GM18519 (cell line): ENCODE data around the gene APEX2.
"Not testable (repeated sequence)": the region's sequence is repeated elsewhere in the genome, so short reads cannot be mapped to it uniquely, and the experiment has no call there.

Experiments used
- ATAC-seq: cut with Tn5 transposase; IDR thresholded peaks from one replicate; pipeline ENCODE4 v1.9.1; 2021; ENCODE audit warnings: mild to moderate bottlenecking, moderate library complexity; ENCODE audit not compliant: unreplicated experiment, low FRiP score

The APEX2 gene

GRCh38 chrX:55008571-55009358 is 8.6 kb downstream of the APEX2 start:
- ATAC-seq, result no peak

- ATAC-seq, result no peak
Measured at GRCh38 chrX:55011294-55011693, 11.1 kb downstream of the APEX2 start.

- ATAC-seq, result no peak
Measured at GRCh38 chrX:55014897-55015299, 14.7 kb downstream of the APEX2 start.

DNA sequence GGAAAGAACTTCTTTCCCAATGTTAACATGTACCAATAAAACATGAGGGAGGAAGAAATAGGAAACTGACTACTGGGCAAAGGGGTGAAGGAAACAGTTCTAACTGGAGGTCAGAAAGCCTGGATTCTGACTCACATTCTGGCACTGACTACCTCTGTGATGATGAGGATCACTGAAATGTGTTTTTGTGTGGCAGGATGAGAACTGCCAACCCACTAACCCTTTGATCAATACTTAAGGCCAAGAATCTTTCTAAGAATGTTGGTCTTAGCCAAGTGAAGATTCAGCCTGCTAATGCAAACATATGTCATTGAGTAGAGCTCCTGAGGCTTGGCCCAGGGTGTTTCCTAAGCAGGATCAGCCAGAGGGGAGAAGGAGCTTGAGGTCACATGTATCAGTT is 26.0 kb downstream of the APEX2 start:
- ATAC-seq, result no peak

- no peak for ATAC-seq
Measured at GRCh38 chrX:55026840-55027239, 26.7 kb downstream of the APEX2 start.

GRCh38 chrX:55028040-55028439 is 27.9 kb downstream of the APEX2 start:
- ATAC-seq, result no peak

DNA sequence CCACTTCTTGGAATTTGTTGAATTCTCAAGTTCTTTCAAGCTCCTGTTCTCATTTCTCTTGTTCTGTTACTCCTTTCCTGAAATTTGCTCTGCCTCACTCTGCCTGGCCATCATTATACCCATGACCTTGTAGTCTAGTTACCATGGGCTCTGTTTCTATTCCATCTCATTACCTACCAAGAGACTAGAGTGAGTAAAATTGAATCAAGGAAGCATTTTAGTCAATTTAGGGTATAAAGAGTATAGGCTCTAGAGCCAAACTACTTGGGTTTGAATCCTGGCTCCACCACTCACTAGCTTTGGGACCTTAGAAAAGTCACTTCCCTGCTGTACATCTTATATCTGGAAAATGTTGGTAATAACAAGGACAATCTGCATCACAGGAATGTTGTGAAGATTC is 28.4 kb downstream of the APEX2 start:
- no peak for ATAC-seq

GRCh38 chrX:55029291-55029690 is 29.1 kb downstream of the APEX2 start:
- ATAC-seq, result no peak

DNA sequence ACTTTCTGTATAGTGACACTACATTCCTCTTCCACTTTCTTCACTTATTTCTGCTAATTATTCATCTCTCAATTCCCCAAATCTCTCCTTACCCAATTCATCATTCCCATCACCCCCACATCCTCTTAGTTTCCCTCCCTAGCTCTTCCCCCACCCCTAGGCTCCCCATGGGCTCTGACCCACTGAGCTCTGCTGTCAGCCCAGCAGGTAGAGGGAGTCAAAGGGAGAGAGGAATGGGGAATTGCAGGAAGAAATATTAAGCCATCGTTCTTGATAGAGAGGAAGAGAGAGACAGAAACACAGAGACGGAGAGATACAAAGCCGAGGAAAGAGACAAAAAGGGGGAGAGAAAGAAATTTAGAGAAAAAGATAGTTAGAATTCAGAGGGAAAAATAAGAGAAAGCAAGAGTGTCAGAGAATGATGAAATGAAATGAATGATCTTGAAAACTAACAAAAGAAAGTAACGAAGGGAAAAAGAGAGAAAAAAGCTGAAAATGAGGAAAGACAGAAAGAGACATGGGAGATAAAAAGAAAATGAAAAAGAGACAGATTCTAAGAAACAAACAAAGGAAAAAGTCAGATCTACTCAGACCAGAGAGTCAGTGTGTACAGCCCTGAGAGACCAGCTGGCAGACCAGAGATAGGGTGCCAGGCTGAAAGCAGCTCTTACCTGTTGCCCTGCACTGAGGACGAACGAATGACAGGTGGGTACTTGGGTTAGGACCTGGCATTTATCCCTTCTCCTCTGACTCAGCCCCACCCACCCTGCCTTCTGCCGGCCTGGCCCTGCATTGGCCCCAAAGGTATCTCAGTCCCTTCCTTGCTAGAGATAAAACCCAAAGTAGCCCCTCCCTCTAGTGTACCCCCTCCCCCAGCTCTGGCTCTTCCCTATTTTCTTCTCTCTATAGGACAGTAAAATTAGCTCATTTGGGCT is 30.4 kb downstream of the APEX2 start, which contains the start of gene ALAS2:
Gene ALAS2 (minus strand): TSS at position 707 of the 935 bp plus-strand sequence. CDS start 4,977 bp downstream, outside the sequence.
- no peak for ATAC-seq

- no peak for ATAC-seq
Measured at GRCh38 chrX:55033429-55033828, 33.3 kb downstream of the APEX2 start.

DNA sequence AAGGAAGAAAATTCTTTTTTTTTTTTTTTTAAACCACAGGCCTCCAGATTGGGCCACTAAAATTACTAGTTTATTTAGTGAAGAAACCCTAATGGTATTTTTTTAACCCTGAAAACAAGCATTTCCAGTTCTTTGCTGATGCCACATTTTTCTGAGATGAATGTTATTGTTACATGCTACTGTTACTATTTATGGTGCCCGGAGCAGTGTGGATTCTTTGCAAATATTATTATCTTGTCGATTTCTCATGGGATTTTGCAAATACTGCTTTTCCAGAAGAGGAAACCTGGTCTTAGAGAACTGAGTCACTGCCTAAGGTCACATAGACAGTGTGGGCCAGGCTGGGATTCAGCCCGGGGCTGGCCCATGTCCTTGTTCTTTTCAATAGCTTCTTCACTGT is 39.3 kb downstream of the APEX2 start:
- ATAC-seq, result no peak

GRCh38 chrX:55041514-55041913 is 41.4 kb downstream of the APEX2 start:
- ATAC-seq, result no peak

DNA sequence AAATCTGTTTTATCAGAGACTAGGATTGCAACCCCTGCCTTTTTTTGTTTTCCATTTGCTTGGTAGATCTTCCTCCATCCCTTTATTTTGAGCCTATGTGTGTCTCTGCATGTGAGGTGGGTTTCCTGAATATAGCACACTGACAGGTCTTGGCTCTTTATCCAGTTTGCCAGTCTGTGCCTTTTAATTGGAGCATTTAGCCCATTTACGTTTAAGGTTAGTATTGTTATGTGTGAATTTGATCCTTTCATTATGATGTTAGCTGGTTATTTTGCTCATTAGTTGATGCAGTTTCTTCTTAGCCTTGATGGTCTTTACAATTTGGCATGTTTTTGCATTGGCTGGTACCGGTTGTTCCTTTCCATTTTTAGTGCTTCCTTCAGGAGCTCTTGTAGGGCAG is 50.4 kb downstream of the APEX2 start:
- not testable (repeated sequence) for ATAC-seq

GRCh38 chrX:55056820-55057674 is 56.9 kb downstream of the APEX2 start:
- ATAC-seq, result no peak

GRCh38 chrX:55057675-55058249 is 57.6 kb downstream of the APEX2 start:
- no peak for ATAC-seq
